ENCODE measurements around the gene ATG14.
A peak's percentile ranks its signal among the peaks of the same experiment; 100 is the strongest.
"Not testable (repeated sequence)": the region's sequence is repeated elsewhere in the genome, so short reads cannot be mapped to it uniquely, and the experiment has no call there.

The ATG14 gene

DNA sequence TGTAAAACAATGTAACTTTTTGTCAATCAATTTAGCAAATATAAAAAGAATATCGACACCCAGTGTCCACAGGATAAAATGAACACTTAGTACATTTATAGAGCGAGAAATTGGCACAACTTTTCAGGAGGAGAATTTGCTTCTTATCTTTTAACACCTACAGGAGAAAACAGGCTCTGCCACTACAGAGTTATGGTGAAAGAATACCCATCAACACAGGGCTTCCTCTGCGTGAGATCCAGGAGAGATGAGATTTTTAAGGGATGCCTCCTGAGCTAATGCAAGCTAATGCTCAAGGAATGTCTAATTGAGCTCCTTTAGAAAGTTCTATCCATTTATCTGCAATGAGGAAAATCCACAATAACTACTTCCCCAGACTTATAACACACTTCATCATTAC lies 21.0 kb upstream of the ATG14 start:
- no peak for DNase-seq

DNA sequence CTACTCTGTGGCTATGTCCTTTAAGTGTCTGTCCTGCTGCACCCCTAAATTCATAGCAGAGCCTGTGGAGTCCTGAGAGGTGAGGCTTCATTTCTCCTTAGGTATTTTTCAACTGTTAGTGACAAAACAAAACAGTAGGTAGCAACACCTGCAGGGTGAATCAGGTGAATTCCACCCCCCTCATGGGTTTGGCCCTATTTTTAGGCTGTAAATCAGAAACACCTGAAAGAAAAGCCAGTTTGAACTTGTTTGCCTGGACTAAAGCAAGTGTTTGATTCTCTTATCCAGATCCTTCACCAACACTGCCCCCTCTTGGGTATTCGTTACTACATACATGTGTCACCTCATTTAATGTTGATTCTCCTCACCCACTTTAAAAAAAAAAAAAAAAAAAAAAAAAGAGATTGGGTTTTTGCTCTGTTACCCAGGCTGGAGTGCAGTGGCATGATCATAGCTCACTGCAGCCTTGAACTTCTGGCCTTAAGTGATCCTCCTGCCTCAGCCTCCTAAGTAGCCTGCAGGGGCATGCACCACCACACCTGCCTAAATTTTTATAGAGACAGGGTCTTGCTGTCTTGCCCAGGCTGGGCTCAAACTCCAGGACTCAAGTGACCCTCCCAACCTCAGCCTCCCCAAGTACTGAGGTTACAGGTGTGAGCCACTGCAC lies 18.5 kb upstream of the ATG14 start:
- peak; percentile 38 for DNase-seq

DNA sequence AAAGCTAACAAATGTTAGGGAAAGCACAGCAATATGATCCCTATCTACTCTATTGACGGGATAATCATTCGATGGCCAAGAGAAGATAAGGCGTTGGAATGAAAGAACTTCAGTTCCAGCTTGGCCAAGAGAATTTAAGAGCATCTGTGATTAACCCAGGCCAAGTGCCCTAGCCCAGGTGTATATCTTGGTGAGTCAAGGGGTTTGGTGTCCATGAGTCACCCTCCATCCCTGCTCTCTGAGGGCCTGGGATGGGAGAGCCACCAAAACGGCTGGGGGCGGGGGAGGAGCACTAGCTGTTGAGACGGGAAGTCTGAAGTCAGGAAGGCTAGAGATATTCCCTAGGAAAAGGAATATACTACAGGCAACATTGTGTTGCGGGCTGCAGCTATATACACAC lies 15.8 kb upstream of the ATG14 start:
- no peak for DNase-seq

DNA sequence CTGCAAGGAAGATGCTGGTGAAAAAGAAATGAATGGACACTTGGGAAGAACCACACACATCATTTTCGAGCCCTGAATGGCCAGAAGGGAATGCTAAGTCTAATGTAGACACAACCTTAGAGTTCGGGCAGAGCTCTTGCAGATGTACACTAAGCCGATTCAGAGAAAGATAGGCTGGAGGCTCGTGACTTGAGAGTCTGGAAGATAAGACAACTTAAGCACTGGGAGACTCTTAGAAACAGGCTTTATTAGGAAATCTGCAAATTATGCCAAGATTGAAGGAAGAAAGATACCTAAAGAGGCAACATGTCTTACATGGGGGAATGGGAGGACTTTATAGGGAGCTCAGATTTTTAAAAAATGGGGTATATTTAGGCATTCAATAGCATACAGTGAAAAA lies 15.3 kb upstream of the ATG14 start:
- DNase-seq: no peak

DNA sequence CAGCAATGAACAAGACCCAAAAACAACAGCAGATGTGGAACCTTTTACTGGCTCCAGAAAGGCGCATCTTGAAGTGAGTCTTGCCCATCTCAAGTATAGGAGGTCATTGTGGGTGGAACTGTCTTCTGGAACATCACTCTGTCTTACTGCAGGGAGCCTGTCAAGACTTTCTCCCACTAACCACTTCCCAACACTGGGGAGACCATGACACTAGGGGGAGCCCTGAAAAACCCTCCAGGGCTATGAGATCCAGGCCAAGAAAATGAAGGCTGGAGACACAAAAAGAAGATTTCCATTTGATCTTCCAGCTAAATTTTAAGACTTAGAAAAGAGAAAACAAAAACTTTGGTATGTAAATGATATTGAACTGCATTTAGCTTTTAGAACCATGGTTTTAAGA lies 13.5 kb upstream of the ATG14 start:
- no peak for DNase-seq

DNA sequence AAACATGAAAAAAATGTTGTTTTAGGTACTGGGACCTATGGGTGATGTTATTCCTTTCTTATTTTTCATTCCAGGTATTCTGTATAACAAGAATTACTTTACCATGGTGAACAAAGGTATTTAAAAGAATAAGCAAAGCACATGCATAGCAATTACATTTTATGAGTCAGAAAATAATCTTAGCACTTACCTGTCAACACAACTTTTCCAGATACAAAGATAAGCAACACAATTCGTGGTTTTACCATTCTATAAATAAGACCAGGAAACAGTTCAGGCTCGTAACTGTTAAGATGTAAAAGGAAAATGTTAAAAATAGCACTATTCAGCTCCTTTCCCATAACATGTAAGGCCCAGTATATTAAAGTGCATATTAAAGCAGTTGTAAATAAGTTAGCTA lies 12.3 kb upstream of the ATG14 start:
- DNase-seq: no peak

DNA sequence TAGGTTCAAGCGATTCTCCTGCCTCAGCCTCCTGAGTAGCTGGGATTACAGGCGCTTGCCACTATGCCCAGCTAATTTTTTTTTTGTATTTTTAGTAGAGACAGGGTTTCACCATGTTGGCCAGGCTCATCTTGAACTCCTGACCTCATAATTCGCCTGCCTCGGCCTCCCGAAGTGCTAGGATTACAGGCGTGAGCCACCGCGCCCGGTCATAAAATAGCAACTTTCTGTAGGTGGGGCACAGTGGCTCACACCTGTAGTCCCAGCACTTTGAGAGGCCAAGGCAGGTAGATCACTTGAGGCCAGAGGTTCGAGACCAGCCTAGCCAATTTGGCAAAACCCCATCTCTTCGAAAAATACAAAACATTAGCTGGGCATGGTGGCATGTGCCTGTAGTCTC lies 10.7 kb upstream of the ATG14 start:
- not testable (repeated sequence) for DNase-seq

DNA sequence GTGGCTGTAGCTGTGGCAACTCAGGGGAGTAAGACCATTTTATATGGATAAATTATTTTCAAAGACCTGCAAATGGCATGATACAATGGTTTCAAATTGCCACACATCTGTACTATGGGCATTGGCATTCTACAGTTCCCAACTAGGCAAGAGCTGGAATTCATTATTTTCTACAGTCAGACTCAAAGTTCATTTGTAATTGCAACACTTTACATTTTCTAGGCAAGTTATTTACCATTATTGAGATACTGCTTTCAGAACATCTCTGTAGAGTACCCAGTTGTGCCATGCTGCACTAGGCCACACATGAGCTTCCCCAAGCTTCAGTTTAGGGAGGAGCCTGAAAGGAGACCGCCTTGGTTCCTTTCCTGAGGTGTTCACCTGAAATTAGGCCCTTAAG lies 8.0 kb upstream of the ATG14 start:
- DNase-seq: no peak

DNA sequence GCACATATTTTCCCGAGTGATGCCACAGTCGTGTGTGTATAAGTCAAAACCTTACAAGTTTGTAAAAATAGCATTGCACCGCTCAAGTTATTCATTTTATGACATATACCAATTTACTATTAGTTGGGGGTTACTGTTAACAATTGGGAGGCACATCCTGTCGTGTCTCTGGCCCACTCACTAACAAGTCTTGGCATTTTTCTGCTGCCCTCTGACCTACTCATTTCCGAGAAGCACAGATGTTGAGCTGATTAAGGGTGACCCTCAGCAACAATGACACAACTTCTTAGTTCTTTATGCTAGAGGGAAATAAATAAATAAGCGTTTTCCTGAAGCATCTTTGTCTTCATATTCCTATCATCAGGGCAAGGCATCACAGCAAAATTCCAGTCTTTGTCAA lies 6.8 kb upstream of the ATG14 start:
- no peak for DNase-seq

DNA sequence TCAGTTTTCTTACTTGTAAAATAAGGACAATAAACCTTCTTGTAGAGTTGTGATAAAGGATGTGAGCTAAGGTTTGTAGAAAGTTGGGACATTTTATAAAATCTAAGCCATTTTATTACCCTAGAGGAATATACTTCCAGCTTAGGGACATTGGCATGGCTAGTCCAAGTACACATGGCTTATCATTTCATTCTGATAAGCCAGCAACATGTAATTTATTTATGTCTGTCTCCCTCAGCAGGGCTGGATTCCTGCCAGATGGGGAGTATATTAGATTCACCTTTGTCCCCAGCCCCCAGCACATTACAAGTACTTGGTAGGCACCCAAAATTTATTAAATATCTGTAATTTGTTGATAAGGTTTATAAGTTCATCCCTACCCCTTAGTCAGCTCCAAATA lies 6.3 kb upstream of the ATG14 start:
- no peak for DNase-seq

DNA sequence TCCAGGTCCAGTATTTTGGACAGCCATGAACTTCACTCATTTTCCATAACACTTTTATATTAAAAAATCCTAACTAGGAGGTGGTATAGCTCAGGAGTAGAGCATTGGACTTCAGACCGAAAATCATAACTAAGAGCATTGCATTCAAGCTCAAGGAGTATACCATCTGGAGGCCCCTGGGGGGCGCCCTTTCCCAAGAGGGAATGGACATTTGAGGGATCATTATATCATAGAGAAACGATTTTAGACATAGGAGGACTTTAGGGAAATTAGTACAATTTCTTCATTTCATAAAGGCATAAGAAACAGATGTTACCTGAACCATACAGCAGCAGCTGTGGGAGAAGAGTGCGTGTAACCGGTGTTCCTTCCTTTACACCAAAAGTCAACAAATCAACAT lies 5.2 kb upstream of the ATG14 start:
- peak; percentile 28 for DNase-seq

DNA sequence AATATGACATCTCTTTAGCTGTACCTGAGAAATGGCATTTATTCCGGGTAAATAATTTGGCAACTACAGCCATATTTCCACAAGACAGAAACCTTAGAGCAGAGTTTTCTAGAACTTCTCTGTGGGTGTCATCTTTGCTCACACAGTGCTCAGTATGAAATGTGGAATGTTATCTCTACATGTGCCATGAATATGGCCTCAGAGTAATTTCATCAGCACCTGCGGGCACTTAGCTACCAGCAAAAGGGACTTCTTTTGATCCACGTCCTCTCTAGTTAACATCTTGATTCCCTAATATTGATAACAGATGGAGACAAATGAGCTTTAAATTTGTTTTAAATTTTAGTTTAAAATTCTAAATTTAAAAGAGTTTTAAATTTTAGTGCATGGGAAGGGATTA lies 2.9 kb upstream of the ATG14 start:
- DNase-seq: no peak

DNA sequence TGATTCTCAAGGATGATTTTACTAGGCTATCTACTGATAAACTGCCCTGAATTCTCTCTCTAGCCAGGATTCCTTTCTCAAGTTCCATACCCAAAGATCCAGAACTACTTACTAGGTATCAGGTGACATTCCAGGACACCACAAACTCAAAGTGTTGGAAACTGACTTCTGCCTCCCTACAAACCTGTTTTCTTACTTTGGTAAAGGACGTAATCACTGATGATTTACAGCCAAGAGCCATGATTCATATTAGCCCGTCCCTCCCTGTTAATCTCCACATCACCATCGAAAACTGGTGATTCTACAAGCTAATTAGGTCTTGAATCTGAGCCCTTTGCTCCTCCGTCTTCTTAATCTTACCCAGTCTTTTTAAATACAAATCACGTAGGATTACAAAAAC lies 1.0 kb upstream of the ATG14 start:
- no peak for DNase-seq

DNA sequence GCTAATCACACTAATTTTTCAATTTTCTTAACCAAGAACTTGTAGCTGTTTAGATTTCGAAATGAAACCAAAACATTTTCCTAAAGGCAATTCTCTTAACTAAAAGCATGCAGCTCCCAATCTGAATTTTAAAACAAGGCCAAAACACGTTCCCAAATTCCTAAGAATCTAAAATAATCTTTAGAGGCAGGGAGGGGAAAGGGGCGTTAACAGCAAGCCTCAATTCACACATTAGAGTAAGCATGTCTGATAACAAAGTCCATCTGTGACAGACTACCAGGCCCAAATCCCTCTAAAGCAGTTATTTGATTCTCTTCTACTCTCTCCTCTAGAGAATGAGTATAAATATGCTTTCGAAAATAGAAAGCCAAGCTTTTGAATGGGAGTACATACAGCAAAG lies 754 bp downstream of the ATG14 start:
- no peak for DNase-seq

DNA sequence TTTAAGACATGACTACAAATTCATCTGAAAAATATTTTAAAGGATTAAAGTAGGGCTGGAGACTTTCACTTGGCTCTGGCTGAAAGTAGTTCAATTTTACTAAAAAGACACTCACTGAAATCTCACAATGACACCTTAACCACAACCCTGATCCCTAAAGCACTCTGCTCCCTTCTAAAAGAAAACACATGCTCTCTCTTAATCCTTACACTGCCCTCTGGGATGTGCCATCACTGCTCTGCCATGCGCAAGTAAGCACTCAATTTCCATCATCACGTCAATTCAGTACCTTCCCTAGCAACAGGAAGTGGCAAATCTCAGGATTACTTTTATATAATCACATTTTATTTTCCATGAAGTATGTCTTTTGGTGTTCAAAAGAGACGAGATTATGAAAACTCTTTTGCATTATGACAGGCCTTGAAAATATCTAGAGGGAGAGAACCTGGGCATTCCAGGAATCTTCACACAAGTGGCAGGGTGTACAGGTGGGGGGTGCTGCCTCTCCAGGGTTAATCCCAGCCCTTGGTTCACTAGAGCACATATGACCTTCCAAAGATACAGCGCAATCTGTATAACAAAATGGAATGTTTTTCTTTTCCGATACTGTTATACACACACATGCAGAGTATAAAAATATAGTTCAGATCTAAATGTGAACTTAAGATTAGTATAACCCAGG lies 7.3 kb downstream of the ATG14 start:
- no peak for DNase-seq

DNA sequence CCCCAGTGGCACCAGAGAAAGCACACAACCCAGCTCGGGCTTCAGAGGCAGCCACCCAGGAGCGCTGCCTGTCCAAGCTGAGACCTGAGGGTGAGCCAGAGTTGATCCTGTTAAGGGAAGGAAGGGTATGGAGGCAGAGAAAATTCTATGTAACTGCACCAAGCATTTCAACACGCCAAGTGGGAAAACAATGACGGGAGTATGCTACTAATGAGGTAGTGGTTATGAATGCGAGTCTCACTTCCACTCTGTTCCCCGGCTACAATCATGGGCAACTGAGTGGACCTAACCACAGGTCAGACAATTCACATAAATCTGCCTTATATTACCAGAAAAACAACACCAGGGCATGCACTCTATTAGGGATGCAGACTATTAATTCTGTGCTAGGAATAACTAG lies 9.9 kb downstream of the ATG14 start:
- DNase-seq: no peak

DNA sequence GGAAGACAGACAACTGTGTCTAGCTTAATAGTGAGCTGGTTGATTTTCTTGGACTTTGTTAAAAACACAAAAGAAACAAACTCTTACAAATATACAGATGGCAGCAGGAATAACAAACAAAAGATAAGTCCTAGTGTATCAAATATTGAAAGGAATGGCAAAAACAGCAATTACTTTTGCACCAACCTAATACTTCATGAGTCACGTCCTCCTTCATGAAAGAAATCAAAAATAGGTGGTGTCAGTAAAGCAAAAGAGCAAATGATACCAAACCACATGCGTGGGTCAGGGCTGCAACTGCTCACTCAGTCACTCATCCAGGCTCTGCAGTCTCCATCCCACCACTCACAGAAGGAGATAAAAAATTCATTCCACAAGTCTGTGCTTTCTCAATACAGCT lies 11.8 kb downstream of the ATG14 start:
- no peak for DNase-seq

DNA sequence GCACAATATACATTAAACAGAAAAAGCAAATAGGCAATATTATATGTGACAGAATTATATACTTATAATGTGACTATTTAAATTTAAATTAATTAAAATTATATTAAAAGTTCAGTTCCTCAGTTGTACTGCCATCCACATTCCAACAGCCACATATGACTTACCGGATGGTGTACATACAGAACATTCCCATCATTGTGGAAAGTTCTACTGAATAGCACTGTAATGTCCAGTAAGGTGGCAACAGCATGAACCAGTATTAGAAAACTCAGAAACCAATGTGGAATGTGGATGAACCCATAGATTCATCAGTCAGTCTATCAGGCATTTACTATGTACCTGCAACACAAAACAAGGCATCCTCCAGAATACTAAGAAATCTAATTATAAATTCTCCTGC lies 12.4 kb downstream of the ATG14 start:
- DNase-seq: no peak

DNA sequence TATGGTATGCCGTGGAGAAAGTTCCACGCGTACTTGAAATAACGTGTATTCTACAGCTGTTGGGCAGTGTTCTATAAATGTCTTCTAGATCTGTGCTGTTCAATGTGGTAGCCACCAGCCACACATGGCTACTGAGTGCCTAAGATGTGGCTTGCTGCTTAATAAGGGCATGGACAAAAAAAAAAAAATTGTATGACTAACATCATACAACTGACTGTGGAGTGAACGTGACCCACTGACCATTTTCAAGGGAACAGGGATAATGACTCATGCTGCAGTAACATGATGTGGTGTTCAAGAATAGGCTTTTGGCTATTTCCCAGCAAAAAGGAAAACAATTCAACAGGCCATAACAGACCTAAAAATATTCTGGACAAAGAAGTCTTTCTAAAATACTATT lies 13.0 kb downstream of the ATG14 start:
- DNase-seq: no peak

DNA sequence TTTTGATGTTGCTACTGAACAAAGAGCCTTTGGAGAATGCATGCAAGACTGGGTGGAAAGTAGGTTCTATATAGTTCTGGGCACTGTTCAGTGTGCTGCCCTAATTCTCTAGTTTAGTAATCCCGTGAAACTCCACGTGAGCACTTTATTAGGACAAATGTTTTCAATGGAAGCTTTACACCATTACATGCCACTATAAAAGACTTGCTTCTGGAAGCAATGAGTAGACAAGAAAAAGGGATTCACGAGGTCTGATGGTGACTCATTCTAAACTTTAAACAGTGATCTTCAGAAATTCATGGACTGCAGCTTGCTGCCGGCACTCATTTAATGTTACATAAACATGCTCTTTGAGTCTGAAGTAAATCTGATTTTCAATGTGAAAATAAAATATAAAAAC lies 22.3 kb downstream of the ATG14 start:
- DNase-seq: no peak

DNA sequence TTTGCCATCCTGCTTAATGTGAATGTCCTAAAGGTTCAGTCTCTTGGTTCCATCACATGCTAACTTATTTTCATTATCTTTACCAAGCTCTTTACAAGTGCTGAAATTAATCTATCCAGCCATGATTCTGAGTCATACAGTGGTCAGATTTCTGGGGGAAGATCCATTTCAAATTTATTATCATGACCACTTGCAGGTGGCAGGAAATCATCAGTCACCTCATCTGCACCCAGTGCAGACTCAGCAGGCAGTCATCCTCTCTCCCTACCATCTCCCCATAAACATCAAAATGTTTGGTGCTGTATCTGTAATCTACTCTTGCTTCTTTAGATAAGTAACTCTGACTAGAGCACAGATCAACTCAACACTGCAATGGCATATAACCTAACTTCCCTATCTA lies 23.5 kb downstream of the ATG14 start:
- DNase-seq: no peak

DNA sequence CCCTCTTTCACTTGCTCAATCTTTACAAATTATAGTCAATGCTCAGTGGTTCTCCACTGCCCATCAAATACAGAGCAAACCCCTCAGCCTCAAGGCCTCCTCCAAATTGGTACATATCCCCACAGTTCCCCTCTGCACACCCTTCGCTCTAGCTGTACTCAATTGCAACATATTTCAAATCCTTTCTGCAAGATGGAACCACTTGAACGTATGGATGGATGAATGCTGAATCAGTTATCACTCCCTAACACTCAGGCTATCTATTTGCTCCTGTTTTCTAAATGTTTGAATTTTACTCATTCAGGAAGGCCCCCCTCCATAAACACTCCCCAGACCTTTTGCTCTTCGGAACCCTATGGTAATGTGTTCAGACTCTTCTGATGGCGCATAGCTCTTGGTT lies 24.5 kb downstream of the ATG14 start:
- DNase-seq: no peak

DNA sequence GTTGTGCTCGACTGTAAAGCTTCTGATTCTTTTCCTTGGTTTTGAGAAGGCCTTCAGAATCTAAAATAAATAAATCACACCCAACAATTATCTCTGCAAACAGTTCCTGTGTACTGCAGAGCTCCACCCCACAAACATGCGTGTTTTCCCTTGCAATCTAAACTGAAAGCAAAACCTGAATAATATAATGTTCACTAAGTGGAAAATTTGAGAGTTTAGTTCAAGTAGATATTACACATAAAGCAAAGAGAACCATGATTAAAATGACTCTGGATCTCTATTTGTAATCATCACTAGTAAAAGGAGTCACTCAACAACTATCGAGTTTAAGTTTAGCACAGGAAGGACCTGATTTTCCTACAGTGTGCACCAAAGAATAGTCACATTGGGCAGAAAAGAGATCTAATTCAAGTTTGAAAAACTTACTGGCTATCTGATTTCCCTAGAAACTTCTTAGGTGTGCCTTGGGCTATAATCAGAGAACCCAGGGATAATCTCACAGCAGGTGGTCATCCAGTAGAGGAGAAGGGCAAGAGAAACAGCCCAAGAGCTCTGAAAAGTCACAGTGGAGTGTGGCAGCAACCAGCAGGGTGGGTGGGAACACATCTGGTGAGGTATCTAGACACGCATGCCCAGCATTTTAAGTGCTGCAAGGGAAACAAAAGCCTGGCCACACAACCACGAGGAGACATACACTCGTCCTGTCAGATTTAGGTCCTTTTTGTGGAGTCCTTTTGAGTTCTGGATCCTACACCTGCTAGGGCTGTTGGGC lies 25.4 kb downstream of the ATG14 start:
- DNase-seq: no peak

DNA sequence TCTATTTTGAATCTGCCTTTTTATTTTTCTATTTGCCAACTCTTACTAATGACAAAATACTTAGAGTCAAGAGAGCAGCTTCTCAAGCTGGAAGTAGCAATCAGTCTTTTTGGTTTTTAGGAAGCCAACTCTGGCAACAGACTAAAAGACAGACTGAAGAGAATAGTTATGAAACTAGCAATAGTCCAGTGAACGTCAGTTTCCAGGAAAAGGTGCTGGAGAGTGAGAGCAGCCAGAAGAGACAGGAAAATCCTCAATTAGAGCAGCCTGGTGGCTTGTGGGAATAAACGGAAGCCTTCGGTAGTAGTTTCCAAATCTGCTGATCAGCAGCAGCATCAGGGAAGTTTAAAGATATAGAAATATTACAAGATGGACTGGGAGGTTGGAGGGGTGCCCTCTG lies 27.1 kb downstream of the ATG14 start:
- no peak for DNase-seq
